OCI-LY3 (cell line): Measurements from ENCODE around the gene TTC17.

Experiments used
- H2AFZ ChIP-seq: fragments of 200-600, 300-600 bp; shearing (Covaris generic); 2 replicates; pipeline ENCODE4 v1.6.0; 2014; ENCODE audit warnings: antibody characterized with exemption, low read depth, low read length
- H3K27ac ChIP-seq: fragments of 200-600, 300-600 bp; sonication (generic); 2 replicates; pipeline ENCODE4 v1.5.1; 2014; ENCODE audit warnings: mild to moderate bottlenecking, low read length, moderate library complexity, mixed read lengths
- H3K27me3 ChIP-seq: fragments of 200-600, 300-600 bp; sonication (generic); 2 replicates; pipeline ENCODE4 v1.6.1; 2014; ENCODE audit warnings: low read depth, low read length, mixed read lengths
- H3K36me3 ChIP-seq: fragments of 200-600, 300-600 bp; sonication (generic); replicated peaks from 2 replicates; pipeline ENCODE3; 2014; ENCODE audit warnings: low read depth, low read length, mixed read lengths
- H3K4me1 ChIP-seq: fragments of 300-600, 200-600 bp; sonication (generic); 2 replicates; pipeline ENCODE4 v1.6.1; 2014; ENCODE audit warnings: low read length, mixed read lengths
- H3K4me2 ChIP-seq: fragments of 200-600, 300-600 bp; sonication (generic); 2 replicates; pipeline ENCODE4 v1.6.1; 2014; ENCODE audit warnings: low read length, mixed read lengths
- H3K4me3 ChIP-seq: fragments of 300-600, 200-600 bp; sonication (generic); 2 replicates; pipeline ENCODE4 v1.5.1; 2014; ENCODE audit warnings: antibody characterized with exemption, mild to moderate bottlenecking, low read length, moderate library complexity
- H3K79me2 ChIP-seq: fragments of 300-600, 200-600 bp; shearing (Covaris generic); 2 replicates; pipeline ENCODE4 v1.6.1; 2014; ENCODE audit warnings: mild to moderate bottlenecking, low read length, mixed read lengths
- H3K9ac ChIP-seq: fragments of 300-600, 200-600 bp; shearing (Covaris generic); 2 replicates; pipeline ENCODE4 v1.6.0; 2014; ENCODE audit warnings: mild to moderate bottlenecking, low read length, moderate library complexity
- H3K9me3 ChIP-seq: fragments of 200-600, 300-600 bp; shearing (Covaris generic); 2 replicates; pipeline ENCODE4 v1.6.1; 2014; ENCODE audit warnings: low read length, mixed read lengths; ENCODE audit not compliant: insufficient read depth
- H4K20me1 ChIP-seq: fragments of 200-600, 300-600 bp; sonication (generic); 2 replicates; pipeline ENCODE4 v1.6.1; 2016; ENCODE audit warnings: low read length, mixed read lengths; ENCODE audit not compliant: insufficient read depth
- CTCF ChIP-seq: fragments of 200-600, 300-600 bp; sonication (generic); IDR thresholded peaks from 2 replicates; pipeline ENCODE4 v1.5.1; 2014; ENCODE audit warnings: antibody characterized with exemption, low read length, low read depth
- EZH2phosphoT487 ChIP-seq: fragments of 200-600 bp; shearing (Covaris generic); IDR thresholded peaks from 2 replicates; pipeline ENCODE4 v1.6.1; 2018; ENCODE audit warnings: antibody characterized with exemption, mixed run types, low read depth

The TTC17 gene

DNA sequence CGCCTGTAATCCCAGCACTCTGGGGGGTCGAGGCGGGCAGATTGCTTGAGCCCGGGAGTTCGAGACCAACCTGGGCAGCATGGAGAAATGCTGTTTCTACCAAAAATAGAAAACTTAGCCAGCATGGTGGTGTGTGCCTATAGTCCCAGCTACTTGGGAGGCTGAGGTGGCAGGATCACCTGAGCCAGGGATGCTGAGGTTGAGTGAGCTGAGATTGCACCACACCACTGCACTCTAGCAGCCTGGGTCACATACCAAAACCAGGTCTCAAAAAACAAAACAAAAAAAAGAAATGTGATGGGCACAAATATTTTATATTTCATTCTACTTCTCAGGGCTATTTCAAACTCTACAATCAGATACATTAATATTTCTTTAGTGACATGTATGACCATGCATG is 25.7 kb downstream of the TTC17 start:
- no peaks in the 10 kb centered on the region for H3K27me3 ChIP-seq
- TF ChIP-seq EZH2phosphoT487, result no peak
- TF ChIP-seq CTCF, result no peak
- peaks cover 22% of the 10 kb centered on the region for H3K36me3 ChIP-seq
- H3K4me2 ChIP-seq, result no peak overlapping the region
- H3K4me1 ChIP-seq, result peaks cover 7% of the 10 kb centered on the region
- no peak overlapping the region for H2AFZ ChIP-seq
- H4K20me1 ChIP-seq, result peaks cover 5% of the 10 kb centered on the region; the same call in 1 of the 2 replicates
- no peaks in the 10 kb centered on the region for H3K9me3 ChIP-seq
- no peak overlapping the region for H3K9ac ChIP-seq
- H3K79me2 ChIP-seq, result peaks cover 3% of the 10 kb centered on the region; the same call in 1 of the 2 replicates
- no peak overlapping the region for H3K4me3 ChIP-seq
- H3K27ac ChIP-seq, result no peak overlapping the region

DNA sequence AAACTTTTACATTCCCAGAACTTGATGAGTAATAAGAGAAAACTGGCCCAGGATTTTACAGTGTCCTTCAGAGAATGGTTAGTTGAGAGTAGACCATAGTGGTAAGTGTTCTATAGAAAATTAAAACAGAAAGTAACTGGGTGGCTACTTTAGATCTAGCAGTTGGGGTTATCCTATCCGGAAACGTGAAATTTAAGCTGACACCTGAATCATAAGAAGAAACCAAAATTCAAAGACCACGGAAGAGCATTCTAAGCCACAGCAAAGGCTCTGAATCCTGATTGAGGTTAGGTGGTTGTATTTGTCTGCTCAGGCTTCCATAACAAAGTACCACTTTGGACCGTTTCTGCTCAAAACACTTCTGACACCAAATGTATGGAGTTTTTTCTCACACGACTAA is 34.0 kb downstream of the TTC17 start:
- H3K4me2 ChIP-seq, result no peak overlapping the region
- H3K4me3 ChIP-seq, result no peak overlapping the region
- no peaks in the 10 kb centered on the region for H3K27me3 ChIP-seq
- H3K36me3 ChIP-seq, result peaks cover 48% of the 10 kb centered on the region
- H3K27ac ChIP-seq, result no peak overlapping the region
- H3K4me1 ChIP-seq, result no peaks in the 10 kb centered on the region
- H3K9ac ChIP-seq, result no peak overlapping the region
- TF ChIP-seq EZH2phosphoT487 (no peak), CTCF (no peak)
- no peaks in the 10 kb centered on the region for H3K79me2 ChIP-seq
- H2AFZ ChIP-seq, result no peak overlapping the region
- H4K20me1 ChIP-seq, result no peaks in the 10 kb centered on the region
- H3K9me3 ChIP-seq, result no peaks in the 10 kb centered on the region

DNA sequence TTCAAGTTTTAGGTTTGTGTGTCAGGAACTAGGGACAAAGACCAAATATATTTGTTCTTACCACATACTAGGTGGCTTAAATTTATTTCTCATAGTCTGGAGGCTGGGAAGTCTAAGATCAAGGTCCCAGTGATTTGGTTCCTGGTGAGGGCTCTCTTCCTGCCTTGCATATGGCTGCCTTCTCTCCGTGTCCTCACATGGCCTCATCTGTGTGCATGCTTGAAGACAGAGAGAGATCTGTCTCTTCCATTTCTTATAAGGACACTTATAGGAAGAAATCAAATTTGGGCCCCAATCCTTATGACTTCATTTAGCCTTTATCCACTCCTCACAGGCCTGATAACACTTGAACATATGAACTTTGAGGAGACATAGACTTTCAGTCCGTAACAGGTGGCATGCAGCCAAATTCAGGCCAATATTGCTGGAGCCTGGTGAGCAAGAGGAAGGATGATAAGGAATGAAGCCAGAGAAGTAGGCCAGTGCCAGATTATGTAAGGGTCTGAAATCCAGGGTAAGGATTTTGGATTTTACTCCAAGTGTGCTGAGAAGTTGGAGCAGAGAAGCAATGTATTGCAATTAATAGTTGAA is 35.1 kb downstream of the TTC17 start:
- Histone ChIP-seq H4K20me1 (no peaks in the 10 kb centered on the region), H3K4me3 (no peak overlapping the region), H3K36me3 (peaks cover 58% of the 10 kb centered on the region)

GRCh38 chr11:43396617-43397016 is 37.9 kb downstream of the TTC17 start:
- no peak overlapping the region for H3K9ac ChIP-seq
- H3K27ac ChIP-seq, result no peak overlapping the region
- H3K4me2 ChIP-seq, result no peak overlapping the region
- H2AFZ ChIP-seq, result no peak overlapping the region
- no peak overlapping the region for H3K4me3 ChIP-seq
- H3K27me3 ChIP-seq, result no peaks in the 10 kb centered on the region
- no peaks in the 10 kb centered on the region for H3K9me3 ChIP-seq
- no peaks in the 10 kb centered on the region for H3K79me2 ChIP-seq
- no peaks in the 10 kb centered on the region for H4K20me1 ChIP-seq
- H3K4me1 ChIP-seq, result no peaks in the 10 kb centered on the region
- H3K36me3 ChIP-seq, result peaks cover 66% of the 10 kb centered on the region
- TF ChIP-seq EZH2phosphoT487 (no peak), CTCF (no peak)

More for the DNA sequence above, 35.1 kb downstream of the TTC17 start:
- H2AFZ ChIP-seq, result no peak overlapping the region
- no peaks in the 10 kb centered on the region for H3K27me3 ChIP-seq
- no peak overlapping the region for H3K27ac ChIP-seq
- TF ChIP-seq CTCF, result no peak
- no peak for TF ChIP-seq EZH2phosphoT487
- H3K79me2 ChIP-seq, result no peaks in the 10 kb centered on the region
- no peaks in the 10 kb centered on the region for H3K9me3 ChIP-seq
- no peak overlapping the region for H3K4me2 ChIP-seq
- H3K9ac ChIP-seq, result no peak overlapping the region
- no peaks in the 10 kb centered on the region for H3K4me1 ChIP-seq
